HG02571 (cell line): ENCODE data around the gene DRD2.

Experiments used
- ATAC-seq: cut with Tn5 transposase; IDR thresholded peaks from one replicate; pipeline ENCODE4 v1.9.1; 2021; ENCODE audit warnings: mild to moderate bottlenecking, moderate library complexity; ENCODE audit not compliant: unreplicated experiment

Gene DRD2

DNA sequence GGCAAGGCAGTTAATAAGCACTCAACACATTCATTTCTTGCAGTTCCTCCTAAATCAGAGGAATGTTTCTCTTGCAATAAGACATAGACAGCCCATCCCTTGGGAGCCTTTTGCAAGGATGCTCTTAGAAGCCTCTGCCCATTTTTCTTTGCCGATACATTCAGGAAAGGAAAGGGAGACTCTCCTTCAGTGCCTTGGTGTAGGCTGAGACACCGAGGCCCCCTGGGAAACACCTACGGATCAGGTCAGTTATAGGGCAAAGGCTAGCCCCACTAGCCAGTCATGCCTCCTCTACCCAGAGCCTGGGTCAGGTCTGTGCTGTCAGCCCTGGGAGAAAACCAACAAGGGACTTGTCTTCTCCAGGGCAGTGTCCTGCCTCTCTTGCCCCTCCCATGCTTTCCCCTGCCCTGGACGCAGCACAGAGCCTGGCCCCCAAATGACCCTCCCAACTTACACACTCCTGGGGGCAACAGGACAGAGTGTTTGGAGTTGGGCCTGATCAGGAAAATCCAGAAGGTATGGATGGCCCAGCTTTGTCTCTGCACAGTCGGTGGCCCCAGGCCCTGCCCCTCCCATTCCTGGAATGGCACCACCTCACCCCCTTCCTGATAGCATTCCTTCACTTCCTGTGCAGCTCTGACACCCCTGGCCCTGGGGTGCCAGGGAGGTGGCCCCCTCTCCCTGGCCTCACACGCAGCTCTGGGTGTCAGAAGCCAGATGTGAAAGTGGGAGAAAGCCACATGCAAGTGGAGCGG is 69.3 kb downstream of the DRD2 start:
- no peak for ATAC-seq

DNA sequence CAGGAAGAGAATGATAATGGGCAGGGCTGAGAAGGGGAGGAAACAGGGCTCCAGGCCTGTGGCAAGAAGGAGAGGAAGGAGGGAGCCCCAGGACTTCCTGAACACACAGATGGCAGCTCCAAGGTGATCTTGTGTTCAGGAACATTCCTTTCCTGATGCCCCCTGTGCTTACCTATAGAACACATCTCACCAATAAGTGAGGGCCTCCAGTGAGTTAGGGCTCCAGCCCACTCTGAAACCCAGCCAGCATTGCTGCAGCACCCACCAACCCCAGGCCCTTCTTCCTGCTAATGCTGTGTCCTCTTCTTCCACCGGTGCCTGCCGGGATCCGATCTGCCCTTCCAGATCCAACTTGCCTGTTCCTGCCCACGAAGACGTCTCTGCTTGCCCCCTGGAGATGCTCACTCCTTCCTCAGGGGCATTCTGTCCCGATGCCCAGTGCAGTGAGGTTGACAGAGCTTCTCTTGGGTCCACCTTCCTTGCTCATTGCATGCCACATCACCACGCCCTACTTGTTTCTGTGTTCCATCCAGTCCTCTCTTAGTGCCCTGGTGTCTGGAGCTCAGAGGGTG is 70.3 kb downstream of the DRD2 start:
- ATAC-seq, result no peak

DNA sequence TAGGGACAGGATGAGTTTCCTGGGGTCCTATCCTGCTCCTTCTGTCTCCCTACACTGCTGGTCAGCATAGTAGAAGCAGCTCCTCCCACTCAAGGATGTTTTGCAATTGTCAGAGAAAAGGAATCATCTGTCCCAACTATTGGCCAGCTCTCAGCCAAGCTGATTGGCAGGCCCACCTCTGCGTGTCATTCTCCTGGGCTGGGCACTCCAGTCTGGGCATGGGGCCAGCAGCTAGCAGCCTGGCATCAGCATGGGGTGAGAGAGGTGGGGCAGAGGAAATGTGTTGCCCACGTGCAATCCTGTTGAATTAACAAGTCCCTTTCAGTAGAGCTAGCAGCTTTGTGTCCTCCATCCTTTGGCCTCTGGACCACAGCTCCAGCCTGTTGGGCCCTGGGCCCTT is 73.5 kb downstream of the DRD2 start:
- ATAC-seq, result no peak

DNA sequence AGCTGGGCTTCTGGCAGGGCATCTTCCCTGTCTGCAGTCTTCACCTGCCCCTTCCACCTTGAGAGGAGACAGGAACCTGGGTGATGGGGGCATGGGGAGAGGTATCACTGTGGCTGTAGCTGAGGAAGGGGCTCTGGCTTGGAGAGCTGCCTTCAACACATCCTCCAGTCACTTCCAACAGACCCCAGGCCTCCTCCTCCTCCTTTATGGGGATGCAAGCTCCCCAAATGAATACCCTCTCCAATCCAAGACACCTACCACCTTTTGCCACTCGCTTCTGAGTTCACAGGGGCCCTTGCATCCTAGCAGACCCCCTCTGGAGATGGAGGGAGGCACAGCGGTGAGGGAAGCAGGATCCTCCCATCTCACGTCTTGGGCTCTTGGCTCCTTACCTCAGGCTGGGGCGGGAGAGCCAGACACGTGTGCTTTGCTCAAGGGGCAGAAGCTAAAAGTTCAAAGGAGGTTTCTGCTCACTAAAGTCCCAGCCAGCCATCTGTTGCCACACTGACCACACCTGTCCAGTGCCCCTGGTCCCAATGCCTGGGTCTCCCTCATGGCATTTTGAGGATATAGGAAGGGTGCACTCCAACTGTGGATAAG is 74.5 kb downstream of the DRD2 start:
- ATAC-seq, result no peak

DNA sequence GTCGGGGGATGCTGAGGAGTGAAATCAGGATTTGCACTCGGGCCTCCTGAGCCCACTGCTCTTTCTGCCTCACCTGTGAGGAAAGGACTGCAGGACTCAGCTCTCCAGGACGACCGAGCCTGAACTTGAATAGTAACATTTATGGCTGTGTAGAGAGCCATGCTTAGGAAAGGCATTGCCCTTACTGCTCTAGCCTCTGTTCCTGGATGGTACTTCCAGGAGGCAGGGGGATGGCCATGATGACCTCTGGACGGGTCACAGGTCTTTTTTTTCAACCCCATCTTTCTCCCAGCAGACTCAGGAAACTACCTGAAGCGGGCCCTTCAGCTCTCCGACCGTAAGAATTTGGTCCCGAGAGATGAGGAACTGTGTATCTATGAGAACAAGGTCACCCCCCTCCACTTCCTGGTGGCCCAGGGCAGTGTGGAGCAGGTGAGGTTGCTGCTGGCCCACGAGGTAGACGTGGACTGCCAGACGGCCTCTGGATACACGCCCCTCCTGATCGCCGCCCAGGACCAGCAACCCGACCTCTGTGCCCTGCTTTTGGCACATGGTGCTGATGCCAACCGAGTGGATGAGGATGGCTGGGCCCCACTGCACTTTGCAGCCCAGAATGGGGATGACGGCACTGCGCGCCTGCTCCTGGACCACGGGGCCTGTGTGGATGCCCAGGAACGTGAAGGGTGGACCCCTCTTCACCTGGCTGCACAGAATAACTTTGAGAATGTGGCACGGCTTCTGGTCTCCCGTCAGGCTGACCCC is 76.3 kb downstream of the DRD2 start:
- no peak for ATAC-seq

DNA sequence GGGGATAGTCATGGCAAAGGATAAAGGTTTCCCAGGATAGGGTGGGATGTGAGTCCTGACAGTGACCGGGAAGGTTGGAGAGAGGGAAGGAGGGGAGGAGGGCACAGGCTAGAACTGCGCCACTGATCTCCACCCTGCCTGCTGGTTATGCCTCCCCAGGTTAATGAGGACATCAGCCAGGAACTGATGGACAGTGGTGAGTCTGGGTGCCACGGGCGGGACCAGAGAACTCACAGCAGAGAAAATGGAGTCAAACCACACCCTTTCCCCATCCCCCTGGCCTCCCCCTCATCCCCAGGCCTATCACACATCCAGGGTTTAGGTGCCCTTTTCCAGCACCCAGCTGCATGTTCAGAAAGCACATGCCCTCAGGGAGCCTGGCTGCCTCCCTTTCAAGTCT is 77.4 kb downstream of the DRD2 start:
- ATAC-seq, result no peak

DNA sequence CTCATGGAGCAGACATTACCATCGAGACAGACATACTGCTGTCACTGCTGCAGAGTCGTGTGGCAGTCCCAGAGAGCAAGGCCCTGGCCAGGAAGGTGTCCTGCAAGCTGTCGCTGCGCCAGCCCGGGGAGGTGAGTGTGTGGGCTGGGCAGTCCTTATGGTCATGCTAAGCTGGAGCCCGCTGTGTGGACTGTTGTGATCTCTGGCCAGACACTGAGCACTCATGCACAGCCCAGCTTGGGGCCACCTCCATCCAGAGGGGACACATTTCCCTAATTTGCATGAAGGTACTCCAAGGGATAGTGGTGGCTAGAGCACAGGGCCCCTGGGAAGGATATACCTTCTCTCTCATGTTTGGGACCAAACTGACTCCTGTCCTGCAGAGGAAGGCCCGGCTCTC is 78.0 kb downstream of the DRD2 start:
- no peak for ATAC-seq

DNA sequence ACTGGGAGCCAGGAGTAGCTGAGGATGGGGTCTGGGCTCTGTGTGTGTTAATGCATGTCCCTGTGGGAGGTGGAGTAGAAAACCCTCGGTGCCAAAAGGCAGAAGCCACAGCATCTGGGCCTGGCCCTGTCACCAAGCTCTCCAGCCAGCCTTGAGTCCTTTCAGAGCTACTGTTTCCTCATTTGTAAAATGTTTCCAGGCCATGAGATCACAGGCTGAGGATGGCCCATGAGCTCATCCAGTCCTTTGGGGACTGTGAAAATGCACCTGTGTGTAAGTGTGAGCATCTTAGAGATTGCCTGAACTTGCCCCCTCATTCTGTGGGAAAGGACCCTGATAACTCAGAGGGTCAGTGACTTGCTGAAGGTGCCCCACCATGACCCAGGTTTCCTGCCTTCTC is 78.5 kb downstream of the DRD2 start:
- ATAC-seq, result no peak

DNA sequence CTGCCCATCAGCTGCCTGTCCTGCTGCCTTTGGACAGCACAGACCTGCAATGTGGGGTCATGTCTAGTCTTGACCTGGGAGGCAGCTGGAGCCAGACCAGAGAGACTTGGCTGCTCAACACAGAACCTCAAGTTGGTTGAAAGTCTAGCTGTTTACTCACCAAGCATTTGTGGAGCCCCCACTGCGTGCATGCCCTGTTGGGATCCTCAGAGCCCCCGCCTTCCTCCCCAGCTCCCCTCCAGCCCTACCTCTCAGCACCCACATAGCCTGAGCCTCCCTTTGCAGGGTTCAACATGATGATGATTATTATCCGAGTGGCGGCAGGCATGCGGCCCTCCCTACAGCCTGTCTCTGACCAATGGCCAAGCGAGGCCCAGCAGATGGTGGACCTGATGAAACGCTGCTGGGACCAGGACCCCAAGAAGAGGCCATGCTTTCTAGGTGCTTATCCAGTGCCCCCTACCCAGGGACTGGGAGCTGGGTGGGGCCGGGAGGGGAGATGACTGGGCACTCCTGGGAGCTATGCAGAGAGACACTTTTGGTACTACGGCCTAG is 79.3 kb downstream of the DRD2 start:
- no peak for ATAC-seq

DNA sequence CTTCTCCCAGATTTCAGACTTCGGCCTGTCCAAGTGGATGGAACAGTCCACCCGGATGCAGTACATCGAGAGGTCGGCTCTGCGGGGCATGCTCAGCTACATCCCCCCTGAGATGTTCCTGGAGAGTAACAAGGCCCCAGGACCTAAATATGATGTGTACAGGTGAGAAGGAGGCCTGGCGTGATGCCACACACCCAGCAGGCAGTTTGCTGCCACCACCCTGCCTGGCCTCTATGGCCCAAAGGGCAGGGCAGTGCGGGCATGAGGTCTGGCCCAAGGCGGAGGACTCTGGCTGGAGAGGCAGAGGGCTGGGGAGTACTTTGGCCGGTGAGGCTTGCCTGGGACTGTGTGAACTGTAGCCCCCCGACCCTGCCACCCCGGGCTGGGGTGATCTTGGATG is 80.3 kb downstream of the DRD2 start:
- no peak for ATAC-seq

DNA sequence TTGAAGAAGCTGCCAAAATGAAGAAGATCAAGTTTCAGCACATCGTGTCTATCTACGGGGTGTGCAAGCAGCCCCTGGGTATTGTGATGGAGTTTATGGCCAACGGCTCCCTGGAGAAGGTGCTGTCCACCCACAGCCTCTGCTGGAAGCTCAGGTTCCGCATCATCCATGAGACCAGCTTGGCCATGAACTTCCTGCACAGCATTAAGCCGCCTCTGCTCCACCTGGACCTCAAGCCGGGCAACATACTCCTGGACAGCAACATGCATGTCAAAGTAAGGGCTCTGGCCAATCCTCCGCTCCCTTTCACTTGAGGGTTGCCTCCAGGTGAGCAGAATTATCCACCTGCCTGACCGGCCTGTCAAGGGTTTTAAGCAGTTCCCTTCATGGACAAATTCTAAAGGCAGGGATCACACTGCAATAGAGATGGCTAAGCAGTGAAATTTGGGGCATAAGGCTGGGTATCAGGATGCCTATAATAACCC is 81.7 kb downstream of the DRD2 start:
- no peak for ATAC-seq

DNA sequence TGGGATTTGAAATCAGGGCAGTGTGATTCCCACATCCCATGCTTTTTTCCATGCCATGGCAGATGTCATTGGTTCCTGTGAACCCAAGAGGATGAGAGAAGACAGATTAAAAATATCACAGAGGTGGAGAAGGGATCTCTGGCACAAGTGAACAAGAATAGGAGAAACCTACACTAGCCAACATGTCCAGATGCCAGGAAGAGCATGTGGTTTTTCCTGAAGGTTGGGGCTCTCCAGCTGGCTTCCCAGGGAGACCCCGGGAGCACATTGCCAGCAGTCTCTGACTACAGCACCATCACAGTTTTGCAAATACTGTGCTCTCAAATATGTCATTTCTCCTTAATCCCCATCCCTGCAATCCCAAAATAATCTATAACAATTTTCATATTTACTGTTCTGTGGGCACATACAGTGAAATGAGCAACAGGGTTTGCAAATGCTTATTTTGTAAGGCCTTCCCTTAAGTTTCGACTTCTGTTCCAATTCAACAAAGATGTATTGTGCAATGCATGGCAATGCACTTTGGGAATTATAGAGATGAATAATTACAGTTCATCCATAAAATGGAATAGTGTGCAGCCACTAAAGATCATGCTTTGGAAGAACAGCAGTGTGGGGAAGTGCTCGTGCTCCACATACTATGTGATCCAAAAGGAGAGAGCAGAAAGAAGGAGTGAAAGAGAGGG is 82.8 kb downstream of the DRD2 start:
- ATAC-seq, result no peak

DNA sequence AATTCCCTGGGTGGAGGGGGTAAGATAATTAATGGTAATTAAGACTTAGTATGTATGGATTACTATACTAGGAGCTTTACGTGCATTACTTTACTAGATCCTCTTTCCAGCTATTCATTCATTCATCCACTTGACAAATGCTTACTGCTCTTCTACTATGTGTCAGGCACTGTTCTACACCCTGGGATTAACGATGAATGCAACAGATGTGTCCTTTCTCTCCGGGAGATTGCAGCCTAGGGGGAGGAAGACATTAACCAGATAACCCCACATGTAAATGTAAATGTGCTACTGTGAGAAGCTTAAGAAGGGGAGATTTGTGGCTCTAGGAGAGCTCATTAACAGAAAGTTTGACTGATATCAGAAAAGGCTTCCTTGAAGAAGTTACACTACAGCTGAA is 85.9 kb downstream of the DRD2 start:
- ATAC-seq, result no peak

DNA sequence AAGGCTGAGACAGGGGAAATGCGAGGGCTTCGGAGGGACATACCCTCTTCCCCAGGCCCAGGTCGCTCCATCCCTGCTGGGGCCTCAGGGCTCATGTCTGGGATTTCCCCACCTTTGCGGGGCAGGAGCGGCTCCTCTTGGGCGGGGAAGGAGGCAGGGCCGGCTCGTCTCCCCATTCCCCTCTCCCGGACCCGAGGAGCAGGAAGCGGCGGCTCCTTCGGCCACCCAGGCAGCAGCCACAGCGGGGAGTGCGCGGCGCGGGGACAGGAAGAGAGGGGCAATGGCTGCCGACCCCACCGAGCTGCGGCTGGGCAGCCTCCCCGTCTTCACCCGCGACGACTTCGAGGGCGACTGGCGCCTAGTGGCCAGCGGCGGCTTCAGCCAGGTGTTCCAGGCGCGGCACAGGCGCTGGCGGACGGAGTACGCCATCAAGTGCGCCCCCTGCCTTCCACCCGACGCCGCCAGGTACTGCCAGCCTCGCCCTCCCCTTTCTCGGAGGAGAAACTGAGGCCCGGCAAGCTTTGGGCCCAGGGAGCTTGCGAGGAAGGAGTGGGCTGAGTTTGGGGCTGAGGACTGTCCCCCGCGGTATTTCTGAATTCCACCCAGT is 87.5 kb downstream of the DRD2 start, which contains the start of gene ANKK1:
Gene ANKK1 (plus strand): TSS at position 175 of the 607 bp plus-strand sequence. CDS start 106 bp downstream, at position 281.
- ATAC-seq, result no peak

DNA sequence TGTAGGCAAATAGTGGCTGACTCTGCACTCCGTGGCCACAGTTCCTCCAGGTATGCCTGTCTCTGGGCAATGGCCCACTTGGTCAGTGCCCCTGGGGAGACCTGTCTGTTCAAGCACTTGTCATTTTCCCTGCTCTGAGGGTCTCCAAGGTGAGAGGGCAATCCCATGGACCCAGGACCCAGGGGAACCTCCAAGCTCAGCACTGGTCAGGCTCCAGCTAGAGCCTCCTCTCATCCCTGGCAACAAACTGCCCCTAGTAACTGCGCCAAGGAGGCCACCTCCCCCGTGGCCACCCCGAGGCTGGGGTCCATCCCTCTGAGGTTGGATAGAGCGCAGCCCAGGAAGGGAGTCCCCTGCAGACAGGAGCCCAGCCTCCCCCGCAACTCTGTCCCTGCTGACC is 88.3 kb downstream of the DRD2 start:
- no peak for ATAC-seq

DNA sequence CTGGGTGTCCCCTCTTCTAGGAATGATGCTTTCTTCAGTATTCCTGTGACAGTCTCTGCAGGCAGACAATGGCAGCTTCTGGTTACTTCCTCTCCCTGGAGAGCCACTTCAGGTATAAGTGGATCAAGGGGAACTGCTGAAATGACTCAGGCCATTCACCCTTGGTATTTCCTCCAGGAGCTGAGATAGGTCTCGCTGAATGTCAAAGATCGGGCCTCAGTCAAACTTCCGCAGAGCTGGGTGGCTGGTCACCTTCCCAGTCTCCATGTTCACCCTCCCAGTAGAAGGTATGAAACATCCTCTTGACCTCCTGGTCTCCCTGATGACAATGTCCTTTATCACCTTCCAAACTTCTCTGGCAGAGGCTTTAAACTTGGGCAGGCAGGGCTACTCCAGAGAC is 89.4 kb downstream of the DRD2 start:
- no peak for ATAC-seq

DNA sequence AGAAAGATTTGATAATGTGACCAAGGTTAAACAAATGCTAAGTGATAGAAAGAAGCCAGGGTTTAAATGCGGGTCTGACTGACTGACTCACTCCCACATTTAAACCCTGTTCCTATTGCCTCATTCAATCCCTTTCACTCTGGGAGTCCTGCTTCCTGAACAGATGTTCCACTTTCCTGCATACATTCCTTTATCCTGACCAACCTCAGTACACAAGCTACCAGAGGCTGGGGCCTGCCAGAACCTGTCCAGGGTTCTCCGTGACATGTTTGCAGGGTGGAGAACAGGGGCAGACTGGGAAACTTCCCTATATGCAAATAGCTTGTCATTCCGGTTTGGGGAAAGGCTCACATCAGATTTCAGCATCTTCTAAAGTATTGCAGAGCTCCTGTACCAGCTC is 90.6 kb downstream of the DRD2 start:
- ATAC-seq, result no peak

DNA sequence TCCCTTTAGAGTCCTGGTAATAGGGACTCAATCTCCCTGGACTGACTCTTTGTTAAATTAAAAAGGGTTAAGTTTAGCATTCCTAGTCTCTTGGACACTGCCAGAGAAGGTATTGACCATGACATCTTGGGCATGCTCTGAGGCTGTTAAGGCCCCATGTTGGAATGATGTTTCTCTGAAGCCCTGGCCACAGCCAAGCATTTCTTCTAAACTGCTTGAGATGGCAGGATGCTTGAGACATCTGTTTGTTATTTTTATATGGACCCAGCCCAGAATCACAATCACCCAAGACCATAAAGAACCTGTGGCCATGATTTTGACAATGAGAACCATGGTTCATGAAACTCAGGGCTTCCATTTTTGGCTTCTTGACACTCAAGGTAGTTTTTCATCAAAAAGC is 93.1 kb downstream of the DRD2 start:
- no peak for ATAC-seq

DNA sequence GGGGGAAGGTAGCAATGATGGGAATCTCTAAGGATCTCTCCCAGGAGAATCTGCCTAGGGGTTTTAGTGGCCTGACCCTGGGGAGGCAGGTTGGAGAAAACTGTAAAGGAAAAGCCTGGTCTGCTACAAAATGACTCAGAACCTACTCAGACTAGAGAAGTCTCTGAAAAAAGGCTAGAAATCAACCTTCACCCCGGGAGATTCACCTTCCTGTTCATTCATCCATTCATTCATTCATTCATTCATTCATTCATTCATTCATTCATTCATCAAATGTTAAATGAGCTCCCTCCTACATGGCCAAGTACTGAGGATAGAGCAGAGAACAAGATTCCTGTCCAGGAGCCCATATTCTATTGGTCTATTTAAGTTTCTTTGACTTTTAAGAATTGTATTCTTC is 96.5 kb downstream of the DRD2 start:
- ATAC-seq, result no peak

DNA sequence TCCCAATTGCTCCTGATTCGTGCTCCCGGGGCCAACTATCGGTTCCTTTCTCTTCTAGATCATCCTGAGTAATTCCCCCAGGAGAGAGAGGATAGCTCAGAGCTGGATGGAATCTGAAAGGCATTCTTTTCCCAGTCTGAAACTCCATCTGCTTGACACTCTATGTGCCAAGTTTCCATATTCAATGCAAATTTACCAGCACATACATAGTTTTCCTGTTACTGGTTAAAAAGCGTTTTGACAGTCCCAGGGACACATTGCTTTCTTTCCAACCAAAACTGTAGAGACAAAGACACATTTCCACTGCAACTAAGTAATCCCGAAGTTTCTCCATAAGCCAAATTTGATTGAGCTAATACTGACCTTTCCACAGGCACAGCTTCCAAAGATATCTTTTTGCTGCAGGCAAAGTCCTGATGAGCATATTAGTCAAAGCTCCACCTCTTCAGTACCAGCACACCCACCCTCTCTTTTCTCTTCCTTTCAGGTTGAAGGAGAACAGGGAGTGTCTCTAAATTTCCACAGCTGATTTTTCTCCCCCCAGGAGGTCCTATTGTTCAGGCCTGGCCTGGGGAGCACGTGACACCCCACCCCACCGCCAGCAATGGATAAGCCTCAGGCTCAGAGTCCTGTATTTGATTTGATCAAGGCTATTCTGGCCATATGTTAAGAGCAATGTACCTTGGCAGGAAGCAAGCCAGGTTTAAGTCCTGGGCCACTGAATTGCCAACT is 97.4 kb downstream of the DRD2 start:
- no peak for ATAC-seq
